GM19035 (cell line): ENCODE measurements around the gene HTRA1.

Source experiments
- ATAC-seq: cut with Tn5 transposase; IDR thresholded peaks from one replicate; pipeline ENCODE4 v1.9.1; 2021; ENCODE audit not compliant: unreplicated experiment

HTRA1 gene

DNA sequence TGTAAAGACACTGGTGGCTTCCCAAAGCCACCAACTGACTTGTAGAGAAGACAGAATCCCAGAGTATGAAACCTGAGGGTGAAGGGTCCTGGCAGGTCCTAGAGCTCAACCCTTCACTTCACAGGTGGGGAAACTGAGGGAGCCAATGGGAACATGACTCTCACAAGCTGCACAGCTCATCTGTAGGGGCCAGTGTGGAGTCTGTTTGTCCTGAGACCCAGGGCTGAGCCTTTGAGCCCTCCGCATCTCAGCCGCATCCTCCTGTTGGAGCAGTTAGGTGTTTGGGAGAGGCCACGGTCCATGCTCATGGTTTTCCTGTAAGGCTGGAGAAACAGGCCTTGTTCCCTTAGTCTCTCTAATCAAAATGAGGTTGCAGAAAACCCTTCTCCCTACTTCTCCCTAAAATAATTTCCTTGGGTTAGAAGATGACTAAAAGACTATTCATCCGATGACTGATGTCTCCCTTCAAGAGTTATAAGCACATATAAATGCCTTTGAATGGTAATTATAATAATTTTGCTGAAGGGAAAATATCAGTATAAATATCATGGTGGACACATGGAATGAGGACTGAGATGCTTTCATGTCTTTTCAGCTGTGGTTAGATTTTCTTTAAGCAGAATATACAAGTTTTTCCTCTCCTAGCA lies 10.3 kb downstream of the HTRA1 start:
- no peak for ATAC-seq

- no peak for ATAC-seq
These were observed 11.8 kb downstream of the HTRA1 start for GRCh38 chr10:122473116-122473515.

- ATAC-seq = no peak
These were observed 12.9 kb downstream of the HTRA1 start for GRCh38 chr10:122474131-122474818.

DNA sequence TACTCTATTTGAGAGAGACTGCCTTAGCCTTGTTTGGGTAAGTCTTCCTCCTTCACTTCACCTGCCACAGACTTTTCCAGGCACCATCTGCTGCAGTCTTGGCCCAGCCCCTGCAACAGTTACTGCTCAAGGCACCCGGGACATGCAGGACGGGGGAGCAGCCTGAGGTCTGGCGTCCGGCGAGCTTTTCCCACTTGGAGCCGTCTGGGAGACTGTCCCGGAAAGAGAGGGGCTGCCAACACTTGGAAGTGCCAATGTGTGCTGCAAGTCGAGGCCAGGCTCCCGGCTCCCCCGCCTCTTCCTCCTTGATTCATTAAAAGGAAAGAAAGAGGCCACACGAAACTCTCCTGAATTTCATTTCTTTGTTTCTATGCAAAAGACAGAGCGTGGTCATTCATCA lies 13.7 kb downstream of the HTRA1 start:
- no peak for ATAC-seq

DNA sequence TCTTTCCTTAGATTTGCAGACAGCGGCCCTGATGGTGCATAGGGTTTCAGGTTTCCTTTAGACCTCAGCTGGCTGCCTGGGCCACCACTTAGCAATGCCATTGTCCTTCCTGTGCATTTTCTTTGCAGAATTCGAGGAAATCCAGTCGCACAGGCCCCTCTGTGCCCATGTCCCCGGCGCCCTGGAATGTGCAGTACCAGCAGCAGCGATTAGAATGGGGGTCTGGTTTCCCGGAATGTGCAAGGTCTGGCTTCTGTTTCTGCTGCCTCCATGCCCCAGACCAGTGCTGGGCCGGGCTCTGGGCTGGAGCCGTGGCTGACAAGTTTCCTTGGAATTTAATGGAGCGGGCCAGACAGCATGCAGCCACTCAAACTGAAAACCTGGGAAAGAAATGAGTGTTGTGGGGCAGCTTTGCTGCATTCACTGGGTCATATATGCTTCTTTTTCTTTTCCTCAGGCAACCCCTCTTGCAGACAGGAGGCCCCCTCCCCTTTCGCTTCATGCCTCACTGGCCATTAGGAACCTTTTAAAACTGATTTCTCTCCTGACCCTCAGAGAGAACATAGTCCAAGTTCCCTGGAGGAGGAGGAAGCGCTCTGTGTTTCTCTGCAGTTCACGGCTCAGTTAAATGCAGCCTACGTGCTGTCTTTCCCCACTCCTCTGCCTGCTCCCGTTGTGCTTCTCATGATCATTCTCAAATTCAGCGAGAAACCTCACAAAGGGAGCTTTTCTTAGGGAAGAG lies 14.4 kb downstream of the HTRA1 start:
- ATAC-seq = no peak

GRCh38 chr10:122476333-122476695 lies 15.0 kb downstream of the HTRA1 start:
- ATAC-seq = no peak

- no peak for ATAC-seq
These were observed 16.1 kb downstream of the HTRA1 start for GRCh38 chr10:122477436-122477835.

- no peak for ATAC-seq
These were observed 17.6 kb downstream of the HTRA1 start for GRCh38 chr10:122478971-122479370.

DNA sequence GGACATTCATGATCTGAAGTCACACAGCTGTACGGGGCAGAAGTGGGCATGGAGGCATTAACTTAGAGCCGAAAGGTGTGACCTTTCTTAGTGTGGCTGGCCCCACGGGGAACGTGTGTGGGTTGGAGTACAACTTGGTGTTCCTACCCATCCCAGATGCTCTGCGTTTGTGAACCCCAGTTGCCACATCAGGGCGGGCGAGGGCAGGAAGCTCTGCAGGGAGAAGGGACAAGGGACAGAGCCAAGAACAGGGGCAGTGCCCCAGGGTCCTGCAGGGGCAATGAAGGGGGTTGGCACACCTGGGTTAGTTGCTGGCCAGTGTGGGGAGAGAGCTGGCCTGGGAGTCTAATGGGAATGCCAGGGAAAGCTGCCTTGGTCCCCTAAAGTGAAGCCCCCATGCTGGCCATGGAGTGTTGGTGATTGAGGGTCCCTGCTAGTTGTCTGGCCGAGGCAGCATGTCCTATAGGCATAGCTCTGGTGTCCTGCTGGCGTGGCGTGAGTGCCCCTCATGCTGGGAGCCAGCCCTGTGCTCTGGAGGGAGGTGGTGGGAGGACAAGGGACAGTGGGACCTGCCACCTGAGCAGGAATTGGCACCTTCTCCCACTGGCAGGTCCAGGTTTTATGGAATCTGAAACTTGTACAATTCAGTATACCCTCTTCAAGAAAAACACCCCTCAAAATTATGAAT lies 18.9 kb downstream of the HTRA1 start:
- no peak for ATAC-seq

DNA sequence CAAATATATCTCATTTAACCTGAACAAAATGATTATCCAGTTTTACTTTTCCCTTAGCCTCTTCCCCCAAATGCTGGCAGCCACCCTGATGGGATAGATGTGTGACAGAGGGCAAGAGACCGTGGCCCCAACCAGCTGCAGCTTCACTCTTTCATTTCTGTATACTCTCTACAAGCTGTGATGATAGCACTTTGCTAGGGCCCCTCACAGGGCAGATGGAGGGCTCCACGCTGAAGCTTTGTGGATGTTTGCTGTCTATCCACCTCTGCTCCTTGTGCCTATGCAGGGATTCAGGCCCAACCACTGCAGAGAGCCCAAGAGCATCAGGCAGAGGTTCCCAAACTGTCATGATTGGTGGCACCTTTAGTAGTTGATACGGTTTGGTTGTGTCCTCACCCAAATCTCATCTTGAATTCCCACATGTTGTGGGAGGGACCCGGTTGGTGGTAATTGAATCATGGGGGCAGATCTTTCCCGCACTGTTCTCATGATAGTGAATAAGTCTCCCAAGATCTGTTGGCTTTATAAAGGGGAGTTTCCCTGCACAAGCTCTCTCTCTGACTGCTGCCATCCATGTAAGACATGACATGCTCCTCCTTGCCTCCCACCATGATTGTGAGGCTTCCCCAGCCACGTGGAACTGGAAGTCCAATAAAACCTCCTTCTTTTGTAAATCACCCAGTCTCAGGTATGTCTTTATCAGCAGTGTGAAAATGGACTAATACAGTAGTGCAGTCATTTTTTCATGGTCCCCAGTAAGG lies 20.1 kb downstream of the HTRA1 start:
- no peak for ATAC-seq

DNA sequence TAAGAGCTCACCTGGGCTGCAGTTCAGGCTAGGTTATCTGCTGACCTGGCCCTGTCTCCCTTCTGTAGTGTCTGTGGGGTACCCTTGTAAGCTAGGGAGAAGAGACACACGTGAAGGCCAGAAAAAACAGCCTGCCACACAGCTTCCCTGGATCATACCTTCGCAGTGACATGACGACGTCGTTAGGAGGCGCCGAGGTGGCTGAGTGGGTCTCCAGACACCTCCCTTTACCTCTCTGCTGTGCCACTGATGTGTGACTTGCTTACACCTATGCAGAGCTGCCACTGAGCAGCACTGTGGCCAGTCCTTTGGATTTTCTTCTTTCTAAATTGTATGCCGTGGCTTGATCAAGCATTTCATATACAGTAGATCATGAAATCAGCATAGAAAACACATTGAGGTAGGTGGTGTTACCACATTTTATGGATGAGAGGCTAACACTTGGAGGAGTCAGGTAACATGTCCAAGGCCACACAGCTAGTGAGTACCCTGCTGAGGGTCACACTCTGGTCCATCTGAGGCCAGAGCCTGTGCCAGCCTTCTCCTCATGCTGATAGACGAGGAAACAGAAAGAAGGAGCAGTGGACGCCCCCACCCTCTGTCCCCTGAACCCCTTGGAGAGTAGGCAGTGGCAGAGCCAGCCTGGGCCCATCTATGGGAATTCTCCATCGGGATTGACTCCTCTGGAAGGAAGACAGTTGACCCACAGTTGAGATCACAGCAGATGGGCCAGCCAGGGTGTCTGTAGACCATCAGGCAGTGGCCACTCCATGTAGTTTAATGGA lies 23.1 kb downstream of the HTRA1 start:
- no peak for ATAC-seq

DNA sequence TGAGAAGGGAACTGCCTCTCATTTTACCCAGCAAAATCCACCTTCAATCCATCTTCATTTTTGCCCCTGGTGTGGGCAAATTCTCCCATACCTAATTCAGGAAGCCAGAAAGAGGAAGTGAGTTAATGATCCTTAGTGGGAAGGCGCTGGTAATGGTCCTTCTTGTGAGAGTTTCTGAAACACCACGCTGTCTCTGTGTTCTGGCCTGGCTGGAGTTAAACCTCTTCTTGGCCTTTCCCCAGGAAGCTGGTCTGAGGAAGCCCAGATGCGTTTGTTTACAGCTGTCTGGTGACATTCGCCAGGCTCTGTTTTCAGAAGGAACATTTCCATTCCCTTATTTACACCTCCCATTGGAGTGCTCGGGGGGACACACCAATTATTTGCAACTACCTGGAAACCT lies 24.3 kb downstream of the HTRA1 start:
- no peak for ATAC-seq

- no peak for ATAC-seq
These were observed 25.2 kb downstream of the HTRA1 start for GRCh38 chr10:122486406-122487080.

GRCh38 chr10:122487174-122487765 lies 25.9 kb downstream of the HTRA1 start:
- no peak for ATAC-seq

GRCh38 chr10:122490268-122490667 lies 28.9 kb downstream of the HTRA1 start:
- ATAC-seq = no peak

DNA sequence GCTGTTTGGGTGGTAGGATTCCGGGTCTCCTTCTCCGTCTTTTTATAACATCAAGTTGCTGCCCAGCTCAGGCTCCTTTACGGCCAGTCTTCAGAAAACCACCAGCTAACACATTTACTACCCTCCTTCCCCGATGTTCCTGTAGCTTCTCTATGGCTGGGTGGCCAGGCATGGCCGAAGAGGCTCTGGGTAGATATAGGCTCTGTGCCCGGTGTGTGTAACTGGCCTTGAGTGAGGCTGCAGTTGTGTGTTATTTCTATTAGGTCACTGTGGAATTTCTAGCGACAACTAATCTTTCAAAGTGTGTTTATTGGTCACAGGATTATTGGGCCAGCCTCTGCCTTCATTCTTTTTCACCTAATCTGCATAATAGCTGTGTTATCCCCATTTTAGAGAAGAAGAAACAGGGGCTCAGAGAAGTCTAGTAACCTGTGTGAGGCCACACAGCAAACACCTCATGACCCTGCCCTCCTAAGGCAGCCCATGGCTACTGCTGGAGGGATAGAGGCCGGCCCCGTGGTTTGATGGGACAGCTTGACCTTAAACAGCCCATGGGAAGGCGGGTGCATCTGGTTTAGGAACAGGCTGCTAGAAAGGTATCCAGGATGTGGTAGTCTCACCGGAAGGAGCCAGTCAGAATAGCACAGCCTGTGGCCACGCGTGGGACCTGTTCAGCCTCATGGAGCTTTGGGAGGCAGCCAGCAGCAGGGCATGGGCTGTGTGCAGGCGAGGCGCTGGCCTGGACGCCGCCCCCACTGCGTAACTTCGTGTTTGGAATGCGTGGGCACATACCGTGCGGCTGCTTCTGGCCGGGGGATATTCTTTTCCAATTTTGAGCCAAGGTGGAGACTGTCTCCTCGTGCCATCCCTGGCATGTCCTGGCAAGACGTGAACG lies 29.7 kb downstream of the HTRA1 start:
- no peak for ATAC-seq

DNA sequence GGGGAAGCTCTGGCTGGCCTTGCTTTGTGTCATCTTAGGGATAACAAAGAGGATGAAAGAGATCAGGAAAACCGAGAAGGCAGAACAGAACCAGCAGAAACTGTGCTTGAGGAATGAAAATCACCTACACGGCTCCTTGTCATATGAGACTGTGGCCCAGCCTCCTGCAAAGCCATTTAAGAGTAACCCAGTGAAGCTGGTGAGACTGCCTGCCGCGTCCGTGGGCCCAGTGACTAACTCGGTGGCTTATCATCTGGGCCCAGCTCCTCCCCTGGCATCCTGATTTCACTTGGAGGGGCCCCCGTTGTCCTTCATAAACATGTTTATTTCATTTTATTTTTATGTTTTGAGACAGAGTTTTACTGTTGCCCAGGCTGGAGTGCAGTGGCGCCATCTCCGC lies 30.7 kb downstream of the HTRA1 start:
- ATAC-seq = no peak

GRCh38 chr10:122492999-122493481 lies 31.7 kb downstream of the HTRA1 start:
- no peak for ATAC-seq
